ENCODE results near the gene GRK5.

GRK5 gene

DNA sequence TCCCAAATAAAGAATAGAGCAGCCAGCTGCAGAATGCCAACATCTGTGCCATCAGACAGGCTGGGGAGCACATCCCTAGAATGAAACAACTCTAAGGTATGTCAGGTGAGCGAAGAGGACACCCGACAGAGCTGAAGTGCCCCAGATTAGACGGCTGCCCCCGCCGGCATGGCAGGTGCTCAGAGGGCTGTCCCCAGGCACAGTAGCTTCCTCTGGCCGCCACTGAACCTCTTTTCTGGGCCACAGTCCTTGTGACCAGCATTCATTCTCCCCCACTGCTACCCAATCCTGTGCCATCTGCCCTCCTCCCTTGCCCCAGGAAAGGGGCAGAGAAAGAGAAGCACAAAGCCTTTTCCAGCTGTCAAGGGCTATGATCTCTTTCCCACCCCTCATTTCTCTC is 293.4 kb downstream of the GRK5 start:
- Histone ChIP-seq H3K9ac (ENCODE audit: low read depth, low read length, poor library complexity, severe bottlenecking) (no peak overlapping the region), H3K4me3 (ENCODE audit: low read length, poor library complexity, severe bottlenecking) (no peak overlapping the region), H3K4me2 (ENCODE audit: low read depth, low read length, poor library complexity, severe bottlenecking) (no peak overlapping the region), H3K4me1 (ENCODE audit: insufficient read depth, low read length, poor library complexity, severe bottlenecking) (peaks cover 28% of the 10 kb centered on the region), H3K9me2 (replicated peaks; ENCODE audit: low read depth, low read length) (no peaks in the 10 kb centered on the region), H2AFZ (ENCODE audit: low read length) (no peak overlapping the region), H4K20me1 (ENCODE audit: insufficient read depth, low read length, poor library complexity, severe bottlenecking) (no peaks in the 10 kb centered on the region), H3K27me3 (ENCODE audit: insufficient read depth, low read length, poor library complexity, severe bottlenecking) (no peaks in the 10 kb centered on the region), H3K36me3 (ENCODE audit: insufficient read depth, low read length) (no peaks in the 10 kb centered on the region; the same call in 1 of the 2 replicates), H3K79me2 (ENCODE audit: insufficient read depth, low read length) (no peaks in the 10 kb centered on the region), H3F3A (ENCODE audit: low read depth) (peaks cover 5% of the 10 kb centered on the region), H3K9me3 (ENCODE audit: insufficient read depth, low read depth, low read length) (no peaks in the 10 kb centered on the region)
- TF ChIP-seq EZH2phosphoT487 (IDR thresholded peaks at IDR 0.05; ENCODE audit: borderline replicate concordance), result no peak

DNA sequence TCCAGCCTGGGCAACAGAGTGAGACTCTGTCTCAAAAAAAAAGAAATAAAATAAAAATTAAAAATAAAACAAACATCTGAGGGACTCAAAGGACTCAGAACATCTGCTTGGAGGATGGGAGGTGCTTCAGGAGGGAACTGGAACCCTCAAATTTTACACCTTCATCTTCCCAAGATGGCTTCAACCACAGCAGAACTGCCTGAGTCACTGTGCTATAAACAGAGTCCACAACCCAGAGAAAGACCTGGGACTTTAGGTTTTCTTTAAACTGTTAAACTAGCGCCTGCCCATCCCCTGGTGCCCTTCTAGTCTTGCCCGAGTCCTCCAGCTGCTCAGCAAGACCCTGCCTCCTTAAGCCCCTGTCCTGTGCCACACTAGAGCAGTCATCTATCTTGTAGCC is 294.3 kb downstream of the GRK5 start:
- no peaks in the 10 kb centered on the region for H4K20me1 ChIP-seq (ENCODE audit: insufficient read depth, low read length, poor library complexity, severe bottlenecking)
- no peaks in the 10 kb centered on the region for H3K9me3 ChIP-seq (ENCODE audit: insufficient read depth, low read depth, low read length)
- peak overlapping the region; percentile 71 for H3K4me2 ChIP-seq (ENCODE audit: low read depth, low read length, poor library complexity, severe bottlenecking)
- TF ChIP-seq CTCF (conservative IDR thresholded peaks at IDR 0.05; ENCODE audit: low read length) (no peak), EZH2phosphoT487 (IDR thresholded peaks at IDR 0.05; ENCODE audit: borderline replicate concordance) (no peak)
- no peaks in the 10 kb centered on the region for H3K79me2 ChIP-seq (ENCODE audit: insufficient read depth, low read length)
- no peaks in the 10 kb centered on the region; the same call in 1 of the 2 replicates for H3K36me3 ChIP-seq (ENCODE audit: insufficient read depth, low read length)
- peaks cover 28% of the 10 kb centered on the region for H3K4me1 ChIP-seq (ENCODE audit: insufficient read depth, low read length, poor library complexity, severe bottlenecking)
- H3K9me2 ChIP-seq (replicated peaks; ENCODE audit: low read depth, low read length), result no peaks in the 10 kb centered on the region
- H3F3A ChIP-seq (ENCODE audit: low read depth), result peaks cover 5% of the 10 kb centered on the region
- peak overlapping the region; percentile 73 for H3K9ac ChIP-seq (ENCODE audit: low read depth, low read length, poor library complexity, severe bottlenecking)
- peak overlapping the region; percentile 62 for H3K4me3 ChIP-seq (ENCODE audit: low read length, poor library complexity, severe bottlenecking)
- H2AFZ ChIP-seq (ENCODE audit: low read length), result 0 out of 2 replicates have a peak overlapping the region, but pooled peaks have one; percentile 65
- H3K27me3 ChIP-seq (ENCODE audit: insufficient read depth, low read length, poor library complexity, severe bottlenecking), result no peaks in the 10 kb centered on the region

GRCh38 chr10:119502209-119502608 is 294.8 kb downstream of the GRK5 start:
- H3F3A ChIP-seq (ENCODE audit: low read depth), result peaks cover 5% of the 10 kb centered on the region
- no peaks in the 10 kb centered on the region for H4K20me1 ChIP-seq (ENCODE audit: insufficient read depth, low read length, poor library complexity, severe bottlenecking)
- peak overlapping the region; percentile 62 for H3K4me3 ChIP-seq (ENCODE audit: low read length, poor library complexity, severe bottlenecking)
- H3K9me2 ChIP-seq (replicated peaks; ENCODE audit: low read depth, low read length), result no peaks in the 10 kb centered on the region
- H3K9ac ChIP-seq (ENCODE audit: low read depth, low read length, poor library complexity, severe bottlenecking), result peak overlapping the region; percentile 73
- peaks cover 28% of the 10 kb centered on the region for H3K4me1 ChIP-seq (ENCODE audit: insufficient read depth, low read length, poor library complexity, severe bottlenecking)
- no peaks in the 10 kb centered on the region; the same call in 1 of the 2 replicates for H3K36me3 ChIP-seq (ENCODE audit: insufficient read depth, low read length)
- no peak for TF ChIP-seq EZH2phosphoT487 (IDR thresholded peaks at IDR 0.05; ENCODE audit: borderline replicate concordance)
- TF ChIP-seq CTCF (conservative IDR thresholded peaks at IDR 0.05; ENCODE audit: low read length), result no peak
- no peaks in the 10 kb centered on the region for H3K27me3 ChIP-seq (ENCODE audit: insufficient read depth, low read length, poor library complexity, severe bottlenecking)
- H3K9me3 ChIP-seq (ENCODE audit: insufficient read depth, low read depth, low read length), result no peaks in the 10 kb centered on the region
- H3K79me2 ChIP-seq (ENCODE audit: insufficient read depth, low read length), result no peaks in the 10 kb centered on the region
- peak overlapping the region; percentile 65 for H2AFZ ChIP-seq (ENCODE audit: low read length)
- peak overlapping the region; percentile 71 for H3K4me2 ChIP-seq (ENCODE audit: low read depth, low read length, poor library complexity, severe bottlenecking)

GRCh38 chr10:119502618-119503155 is 295.3 kb downstream of the GRK5 start:
- TF ChIP-seq CTCF (conservative IDR thresholded peaks at IDR 0.05; ENCODE audit: low read length) (no peak), EZH2phosphoT487 (IDR thresholded peaks at IDR 0.05; ENCODE audit: borderline replicate concordance) (no peak)
- no peaks in the 10 kb centered on the region for H3K27me3 ChIP-seq (ENCODE audit: insufficient read depth, low read length, poor library complexity, severe bottlenecking)
- no peaks in the 10 kb centered on the region for H3K9me3 ChIP-seq (ENCODE audit: insufficient read depth, low read depth, low read length)
- H3K79me2 ChIP-seq (ENCODE audit: insufficient read depth, low read length), result no peaks in the 10 kb centered on the region
- no peaks in the 10 kb centered on the region for H4K20me1 ChIP-seq (ENCODE audit: insufficient read depth, low read length, poor library complexity, severe bottlenecking)
- H3K4me1 ChIP-seq (ENCODE audit: insufficient read depth, low read length, poor library complexity, severe bottlenecking), result peaks cover 28% of the 10 kb centered on the region
- no peaks in the 10 kb centered on the region for H3K9me2 ChIP-seq (replicated peaks; ENCODE audit: low read depth, low read length)
- peaks cover 5% of the 10 kb centered on the region for H3F3A ChIP-seq (ENCODE audit: low read depth)
- H3K36me3 ChIP-seq (ENCODE audit: insufficient read depth, low read length), result no peaks in the 10 kb centered on the region; the same call in 1 of the 2 replicates
- H3K9ac ChIP-seq (ENCODE audit: low read depth, low read length, poor library complexity, severe bottlenecking), result peak overlapping the region; percentile 73
- peak overlapping the region; percentile 65 for H2AFZ ChIP-seq (ENCODE audit: low read length)
- peak overlapping the region; percentile 62 for H3K4me3 ChIP-seq (ENCODE audit: low read length, poor library complexity, severe bottlenecking)
- H3K4me2 ChIP-seq (ENCODE audit: low read depth, low read length, poor library complexity, severe bottlenecking), result peak overlapping the region; percentile 71

All from Loucy (cell line).